Stomach (tissue), 9 donors: ENCODE measurements around the gene RARS1. TPM values are rescaled to one million over a fixed set of nuclear protein-coding genes. Genes with fewer than 3 reads are reported as not detected.

ENCODE experiments used
- DNase-seq, 2 donors: peaks; one replicate each; pipeline versions ENCODE4 v3.0.0 to v3.0.0-alpha.2; 2013 to 2019
- H3K27ac ChIP-seq, 5 donors: fragments of 200-600 bp in 4 of 5; sonication (generic) in 4 of 5; one replicate each; pipeline ENCODE4 v1.5.1; 2013 to 2019; ENCODE audit warnings: mild to moderate bottlenecking in 1 of 5, moderate library complexity in 1 of 5
- H3K27me3 ChIP-seq, 3 donors: fragments of 200-600 bp; sonication (generic); one replicate each; pipeline ENCODE4 v1.5.1; 2017 to 2019; ENCODE audit warnings: mixed run types in 1 of 3
- H3K36me3 ChIP-seq, 4 donors: fragments of 200-600 bp; sonication (generic); 1 replicate in 3 of 4; 2 replicates in 1 of 4; pipeline ENCODE4 v1.5.1; 2016 to 2019
- H3K4me1 ChIP-seq, 4 donors: fragments of 200-600 bp; sonication (generic); one replicate each; pipeline ENCODE4 v1.5.1; 2016 to 2019
- H3K4me3 ChIP-seq, 4 donors: fragments of 200-600 bp; sonication (generic) in 3 of 4; one replicate each; pipeline ENCODE4 v1.5.1; 2016 to 2019; ENCODE audit warnings: mild to moderate bottlenecking in 1 of 4
- H3K9me3 ChIP-seq, 4 donors: fragments of 200-600 bp; sonication (generic); one replicate each; pipeline ENCODE4 v1.5.1; 2016 to 2019
- CTCF ChIP-seq, 7 experiments: fragments of 450-650 bp in 4 of 7; fragments of 200-600 bp in 3 of 7; sonication (generic) in 3 of 7; IDR thresholded peaks; one replicate each; pipeline ENCODE4 v1.5.1; 2016 to 2019; ENCODE audit warnings: antibody characterized with exemption in 7 of 7, control low read depth in 2 of 7, mild to moderate bottlenecking in 1 of 7
- EP300 ChIP-seq: sonication (generic); formaldehyde crosslinking; IDR thresholded peaks from one replicate; pipeline ENCODE4 v1.6.1; 2017; ENCODE audit warnings: antibody characterized with exemption
- POLR2A ChIP-seq, 4 donors: fragments of 450-650 bp; IDR thresholded peaks; one replicate each; pipeline ENCODE4 v1.6.1; 2016; ENCODE audit warnings: antibody characterized with exemption in 4 of 4, control low read depth in 2 of 4, mild to moderate bottlenecking in 1 of 4, moderate library complexity in 1 of 4
- POLR2AphosphoS5 ChIP-seq, 3 donors: sonication (generic); formaldehyde crosslinking; IDR thresholded peaks; one replicate each; pipeline ENCODE4 v1.6.1; 2016; ENCODE audit warnings: antibody characterized with exemption in 3 of 3
- WGBS, 5 donors: extraction: QIAGEN DNeasy Blood & Tissue Kit in 3 of 5; methylation state at CpG; one replicate each; pipeline versions ENCODE4 v1.1.5 to v1.1.7; 2013 to 2018; 5-methylcytosine and 5-hydroxymethylcytosine counted together
- intact Hi-C: fragments of 100-400 bp; cut with DNase I; formaldehyde crosslinking; loops from one replicate; pipeline ENCODE4 v1.15.1; 2023; ENCODE audit warnings: low total_unique reads
- polyA plus RNA-seq, 3 donors: library from polyadenylated mRNA; stranded (reverse); fragments of 200-250 nt; gene quantifications; one replicate each; pipeline ENCODE4 v1.2.3, GENCODE V29; 2013
- total RNA-seq, 5 donors: library from RNA; depleted of rRNA; stranded (reverse); fragments of >200 nt; gene quantifications; one replicate each; pipeline versions ENCODE4 v1.1.0 to v1.2.3, GENCODE V29; 2014 to 2016
- donor health status: healthy with polysubstance abuse.
- donor health status: Bipolar disorder and iron deficiency.
- donor health status: healthy.

Gene RARS1
- total and polyA plus RNA-seq, 8 donors: 27.5 to 139 (median 40.5) TPM

- intact Hi-C loops: no loop called here
- no peak for DNase-seq
- WGBS, 5 donors: 53 to 66% (median 62%) methylated on average over 2 of the region's 2 CpGs
These were observed 50.9 kb downstream of the RARS1 start for GRCh38 chr5:168537176-168537575.

GRCh38 chr5:168549554-168549953, 63.3 kb downstream of the RARS1 start:
- Histone ChIP-seq H3K4me3 (no peak overlapping the region), H3K4me1 (no peaks in the 10 kb centered on the region), H3K36me3 (peaks cover 0 to 58% (median 41%) of the 10 kb centered on the region in 4 donors), H3K9me3 (peaks cover 0 to 2% (median 0%) of the 10 kb centered on the region in 4 donors), H3K27ac (no peak overlapping the region), H3K27me3 (no peaks in the 10 kb centered on the region)
- no peak for DNase-seq
- WGBS, 5 donors: 96 to 98% (median 97%) methylated on average over 7 of the region's 7 CpGs
- no peak for TF ChIP-seq POLR2A (IDR thresholded peaks at IDR 0.05)
- no peak for TF ChIP-seq CTCF (IDR thresholded peaks at IDR 0.05)
- TF ChIP-seq POLR2AphosphoS5 (IDR thresholded peaks at IDR 0.05): no peak
- intact Hi-C loops: no loop called here

More at GRCh38 chr5:168537176-168537575, 50.9 kb downstream of the RARS1 start:
- Histone ChIP-seq H3K27ac (no peak overlapping the region), H3K4me3 (no peak overlapping the region), H3K9me3 (no peaks in the 10 kb centered on the region), H3K4me1 (no peaks in the 10 kb centered on the region), H3K27me3 (peaks cover 0 to 18% (median 0%) of the 10 kb centered on the region in 3 donors), H3K36me3 (no peaks in the 10 kb centered on the region)
- no peak for TF ChIP-seq POLR2AphosphoS5 (IDR thresholded peaks at IDR 0.05)

GRCh38 chr5:168550656-168551055, 64.4 kb downstream of the RARS1 start:
- no peak for DNase-seq
- TF ChIP-seq EP300 (no peak), CTCF (IDR thresholded peaks at IDR 0.05) (no peak), POLR2A (IDR thresholded peaks at IDR 0.05) (no peak), POLR2AphosphoS5 (IDR thresholded peaks at IDR 0.05) (no peak)
- intact Hi-C loops: no loop called here

DNA sequence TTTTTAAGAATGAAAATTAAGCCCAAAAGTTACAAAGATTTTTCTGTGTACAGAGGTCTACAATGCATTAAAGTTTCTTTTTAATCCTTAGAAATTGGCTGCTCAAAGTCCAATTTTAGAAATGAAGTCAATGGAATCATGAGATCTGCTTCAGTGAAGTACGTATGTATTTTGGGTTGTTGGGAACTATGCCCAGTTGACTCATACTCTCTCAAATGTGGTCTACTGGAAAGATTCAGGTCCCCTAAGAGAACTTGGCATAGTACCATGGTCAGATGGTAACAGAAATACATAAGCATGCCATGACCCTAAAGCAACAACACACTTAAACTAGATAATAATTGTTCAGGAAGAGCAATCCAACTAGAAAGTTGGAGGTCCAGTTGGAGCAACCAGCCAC, 65.9 kb downstream of the RARS1 start:
- no peak overlapping the region for H3K4me3 ChIP-seq
- H3K4me1 ChIP-seq: no peaks in the 10 kb centered on the region
- H3K9me3 ChIP-seq: no peaks in the 10 kb centered on the region
- no peaks in the 10 kb centered on the region for H3K27me3 ChIP-seq
- TF ChIP-seq EP300 (no peak), CTCF (IDR thresholded peaks at IDR 0.05) (no peak), POLR2A (IDR thresholded peaks at IDR 0.05) (no peak), POLR2AphosphoS5 (IDR thresholded peaks at IDR 0.05) (no peak)
- intact Hi-C loops: no loop called here
- peak in 1 of 2 donors; percentile 19 for DNase-seq
- H3K36me3 ChIP-seq: peaks cover 2 to 70% (median 51%) of the 10 kb centered on the region in 4 donors
- WGBS, 5 donors: 49 to 66% (median 62%) methylated on average over 1 of the region's 1 CpG
- no peak overlapping the region for H3K27ac ChIP-seq

More at GRCh38 chr5:168550656-168551055, 64.4 kb downstream of the RARS1 start:
- Histone ChIP-seq H3K4me3 (no peak overlapping the region), H3K4me1 (no peaks in the 10 kb centered on the region), H3K27ac (no peak overlapping the region), H3K27me3 (no peaks in the 10 kb centered on the region), H3K36me3 (peaks cover 0 to 67% (median 49%) of the 10 kb centered on the region in 4 donors), H3K9me3 (peaks cover 0 to 2% (median 0%) of the 10 kb centered on the region in 4 donors)

DNA sequence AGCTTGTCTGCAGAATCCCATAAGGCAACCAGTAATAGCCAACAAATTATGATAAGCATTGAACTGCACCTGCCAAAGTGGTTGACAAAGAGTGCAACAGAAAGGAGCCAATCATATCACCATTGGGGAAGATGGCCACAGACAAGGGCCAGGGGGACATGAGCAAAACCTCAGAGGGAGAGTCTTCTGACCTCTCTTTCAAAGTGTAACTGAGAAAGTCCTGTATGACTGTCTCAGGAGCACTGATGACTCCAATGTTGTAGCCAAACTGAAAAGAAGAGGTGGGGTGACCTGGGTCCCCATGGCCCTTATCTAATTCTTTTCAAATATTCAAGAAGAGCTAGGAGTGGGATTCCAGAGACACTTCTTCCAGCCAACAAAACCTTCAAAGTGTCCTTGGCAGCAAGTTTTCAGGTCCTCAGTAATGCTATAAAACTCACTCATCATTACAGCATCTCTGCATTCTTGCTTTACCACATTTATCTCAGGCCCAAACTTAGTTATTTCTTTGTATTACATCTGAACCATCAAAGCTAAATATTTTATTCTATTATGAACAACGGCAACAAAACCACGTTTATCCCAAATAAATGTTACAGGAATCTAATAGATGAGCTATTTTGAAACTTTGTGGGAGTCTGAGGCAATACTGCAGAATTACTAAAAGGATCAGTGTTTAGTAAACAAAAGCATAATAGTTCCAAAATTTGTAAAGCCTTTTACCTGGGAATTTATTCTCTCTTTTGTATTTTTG, 67.3 kb downstream of the RARS1 start:
- intact Hi-C loops: no loop called here
- Histone ChIP-seq H3K4me3 (no peak overlapping the region), H3K4me1 (no peaks in the 10 kb centered on the region), H3K9me3 (no peaks in the 10 kb centered on the region), H3K27ac (no peak overlapping the region), H3K36me3 (peaks cover 12 to 74% (median 63%) of the 10 kb centered on the region in 4 donors), H3K27me3 (no peaks in the 10 kb centered on the region)
- 88 to 95% (median 90%) methylated on average over 2 of the region's 2 CpGs for WGBS, 5 donors
- DNase-seq: no peak
- TF ChIP-seq POLR2AphosphoS5 (IDR thresholded peaks at IDR 0.05) (no peak), CTCF (IDR thresholded peaks at IDR 0.05) (no peak), EP300 (no peak)
